A673 (cell line): ENCODE measurements around the gene CIC. TPM values are rescaled to one million over a fixed set of nuclear protein-coding genes. Genes with fewer than 3 reads are reported as not detected.

ENCODE experiments used
- BruUV-seq: library from RNA; stranded (reverse); fragments of 400-500 nt; replicated peaks from 2 replicates; lab custom pipeline; 2021; lab: Mats Ljungman, UMichigan
- CTCF ChIA-PET: fragments of 300-600 bp; sonication (Branson Sonifier 250); formaldehyde crosslinking; loops from one replicate; lab custom pipeline; 2022; ENCODE audit warnings: antibody characterized with exemption; lab: Charles Lee
- POLR2A ChIA-PET: fragments of 300-600 bp; sonication (Branson Sonifier 250); formaldehyde crosslinking; loops from one replicate; lab custom pipeline; 2022; ENCODE audit warnings: antibody characterized with exemption; ENCODE audit not compliant: low non-redundant PET; lab: Charles Lee
- DNase-seq: peaks from one replicate; pipeline ENCODE4 v3.0.0-alpha.2; 2015; ENCODE audit warnings: low spot score
- H3K27ac ChIP-seq: fragments of 200-600 bp; sonication (generic); 2 replicates; pipeline ENCODE4 v1.5.1; 2016; ENCODE audit warnings: mixed run types, low read depth, mild to moderate bottlenecking, mixed read lengths, antibody characterized with exemption, low read length; ENCODE audit not compliant: poor library complexity, severe bottlenecking
- H3K27me3 ChIP-seq: fragments of 200-600 bp; sonication (generic); replicated peaks from 2 replicates; pipeline ENCODE4 v1.6.1; 2017; ENCODE audit warnings: mixed run types, low read depth, mild to moderate bottlenecking, mixed read lengths, antibody characterized with exemption, low read length; ENCODE audit not compliant: insufficient read depth, poor library complexity
- H3K36me3 ChIP-seq: fragments of 200-600 bp; sonication (generic); 2 replicates; pipeline ENCODE4 v1.6.1; 2016; ENCODE audit warnings: mixed run types, mild to moderate bottlenecking, mixed read lengths, antibody characterized with exemption, low read length; ENCODE audit not compliant: insufficient read depth, poor library complexity, severe bottlenecking
- H3K4me1 ChIP-seq: fragments of 200-600 bp; sonication (generic); 2 replicates; pipeline ENCODE4 v1.6.1; 2017; ENCODE audit warnings: mixed run types, mild to moderate bottlenecking, mixed read lengths, antibody characterized with exemption, low read length; ENCODE audit not compliant: insufficient read depth, poor library complexity, severe bottlenecking
- H3K4me3 ChIP-seq: fragments of 200-600 bp; sonication (generic); 2 replicates; pipeline ENCODE4 v1.5.1; 2016; ENCODE audit warnings: low read depth, mixed run types, mild to moderate bottlenecking, mixed read lengths, low read length; ENCODE audit not compliant: poor library complexity, severe bottlenecking
- H3K9me3 ChIP-seq: fragments of 200-600 bp; sonication (generic); 2 replicates; pipeline ENCODE4 v1.6.1; 2016; ENCODE audit warnings: mixed run types, low read depth, mild to moderate bottlenecking, mixed read lengths, antibody characterized with exemption, low read length; ENCODE audit not compliant: poor library complexity, severe bottlenecking
- EZH2 ChIP-seq: fragments of 200-600 bp; sonication (generic); IDR thresholded peaks from 2 replicates; pipeline ENCODE4 v1.6.1; 2017; ENCODE audit warnings: borderline replicate concordance, low read depth, mild to moderate bottlenecking, mixed read lengths, antibody characterized with exemption, low read length; ENCODE audit not compliant: poor library complexity, severe bottlenecking
- intact Hi-C: fragments of 100-400 bp; cut with micrococcal nuclease; formaldehyde crosslinking; loops from one replicate; pipeline ENCODE4 v1.10.0; 2022; ENCODE audit not compliant: unreplicated experiment
- total RNA-seq: library from RNA; stranded (reverse); gene quantifications from 2 replicates; pipeline ENCODE4 v1.2.3, GENCODE V29; 2021
- TF ChIP-seq, protein P1 (sequence below): fragments of 300-800, 200-600 bp; sonication (generic); conservative IDR thresholded peaks from 2 replicates; pipeline ENCODE4 v1.5.1; 2017; ENCODE audit warnings: low read depth, mild to moderate bottlenecking, antibody characterized with exemption, low read length, moderate library complexity, mixed read lengths

CIC gene
- total RNA-seq, 1 experiment from 2014 or later, result 80.3 TPM

DNA sequence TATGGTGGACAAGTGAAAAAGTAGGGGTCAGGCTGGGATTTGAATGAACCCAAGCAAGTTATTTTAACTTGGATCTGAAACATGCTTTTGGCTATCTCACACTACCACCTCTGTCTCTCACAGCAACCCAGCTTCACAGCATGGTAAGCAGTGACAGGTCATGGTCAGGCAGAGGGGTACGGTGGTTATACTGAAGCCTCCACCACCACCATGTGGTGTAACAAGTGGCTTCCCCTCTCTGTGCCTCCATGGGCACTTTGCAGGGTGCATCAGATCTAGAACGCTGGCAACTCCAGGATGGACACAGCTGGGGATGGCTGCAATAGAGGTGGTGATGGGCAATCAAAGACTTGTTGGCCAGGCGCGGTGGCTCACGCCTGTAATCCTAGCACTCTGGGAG is 43.3 kb downstream of the CIC start:
- no peaks in the 10 kb centered on the region for H3K27me3 ChIP-seq
- intact Hi-C loops, result no loop called here
- no peaks in the 10 kb centered on the region for H3K4me1 ChIP-seq
- POLR2A ChIA-PET, result no interaction called here
- CTCF ChIA-PET, result no interaction called here
- no peak overlapping the region for H3K27ac ChIP-seq
- no peak for DNase-seq
- no peak for TF ChIP-seq EZH2
- TF ChIP-seq, protein P1, sequence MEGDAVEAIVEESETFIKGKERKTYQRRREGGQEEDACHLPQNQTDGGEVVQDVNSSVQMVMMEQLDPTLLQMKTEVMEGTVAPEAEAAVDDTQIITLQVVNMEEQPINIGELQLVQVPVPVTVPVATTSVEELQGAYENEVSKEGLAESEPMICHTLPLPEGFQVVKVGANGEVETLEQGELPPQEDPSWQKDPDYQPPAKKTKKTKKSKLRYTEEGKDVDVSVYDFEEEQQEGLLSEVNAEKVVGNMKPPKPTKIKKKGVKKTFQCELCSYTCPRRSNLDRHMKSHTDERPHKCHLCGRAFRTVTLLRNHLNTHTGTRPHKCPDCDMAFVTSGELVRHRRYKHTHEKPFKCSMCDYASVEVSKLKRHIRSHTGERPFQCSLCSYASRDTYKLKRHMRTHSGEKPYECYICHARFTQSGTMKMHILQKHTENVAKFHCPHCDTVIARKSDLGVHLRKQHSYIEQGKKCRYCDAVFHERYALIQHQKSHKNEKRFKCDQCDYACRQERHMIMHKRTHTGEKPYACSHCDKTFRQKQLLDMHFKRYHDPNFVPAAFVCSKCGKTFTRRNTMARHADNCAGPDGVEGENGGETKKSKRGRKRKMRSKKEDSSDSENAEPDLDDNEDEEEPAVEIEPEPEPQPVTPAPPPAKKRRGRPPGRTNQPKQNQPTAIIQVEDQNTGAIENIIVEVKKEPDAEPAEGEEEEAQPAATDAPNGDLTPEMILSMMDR, result no peak
- no peak overlapping the region for H3K4me3 ChIP-seq
- no peaks in the 10 kb centered on the region for H3K36me3 ChIP-seq
- H3K9me3 ChIP-seq, result no peaks in the 10 kb centered on the region
- BruUV-seq, result no TSS peak

DNA sequence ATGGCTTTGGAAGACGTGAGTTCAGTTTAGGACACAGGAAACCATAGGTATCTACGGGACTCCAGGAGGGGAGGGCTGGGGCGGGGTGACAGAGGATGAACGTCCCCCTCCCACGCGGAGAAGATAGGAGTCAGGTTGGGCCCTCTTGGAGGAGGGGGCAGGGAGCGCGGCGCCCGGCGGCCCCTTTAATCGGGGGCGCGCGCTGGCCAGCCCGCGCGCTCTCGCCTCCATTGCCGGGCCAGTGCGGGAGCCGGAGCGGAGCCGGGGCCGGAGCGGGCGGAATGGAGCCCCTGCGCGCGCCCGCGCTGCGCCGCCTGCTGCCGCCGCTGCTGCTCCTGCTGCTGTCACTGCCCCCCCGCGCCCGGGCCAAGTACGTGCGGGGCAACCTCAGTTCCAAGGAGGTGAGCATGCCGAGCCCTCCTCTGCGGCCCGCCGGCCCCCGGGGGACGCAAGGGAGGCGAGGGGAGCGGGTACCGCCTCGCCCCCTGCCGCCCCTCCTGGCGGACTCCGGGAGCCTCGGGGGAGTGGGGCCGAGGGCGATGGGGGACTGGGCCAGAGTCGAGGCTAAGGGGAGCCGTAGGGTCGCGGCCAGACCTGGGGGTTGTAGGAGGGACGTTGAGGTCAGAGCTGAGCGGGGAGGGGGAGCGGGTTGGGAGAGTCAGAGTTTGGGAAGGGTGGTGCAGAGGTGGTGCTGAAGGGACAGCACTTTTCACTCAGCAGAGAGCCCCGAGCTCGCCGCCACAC is 44.2 kb downstream of the CIC start, which contains the start of gene TMEM145:
Gene TMEM145, plus strand, starts transcription at position 214 of the 744 bp plus-strand sequence. Its CDS starts 68 bp downstream, at position 282.
- POLR2A ChIA-PET, result no interaction called here
- peak; percentile 68 for DNase-seq
- intact Hi-C loops, result no loop called here

DNA sequence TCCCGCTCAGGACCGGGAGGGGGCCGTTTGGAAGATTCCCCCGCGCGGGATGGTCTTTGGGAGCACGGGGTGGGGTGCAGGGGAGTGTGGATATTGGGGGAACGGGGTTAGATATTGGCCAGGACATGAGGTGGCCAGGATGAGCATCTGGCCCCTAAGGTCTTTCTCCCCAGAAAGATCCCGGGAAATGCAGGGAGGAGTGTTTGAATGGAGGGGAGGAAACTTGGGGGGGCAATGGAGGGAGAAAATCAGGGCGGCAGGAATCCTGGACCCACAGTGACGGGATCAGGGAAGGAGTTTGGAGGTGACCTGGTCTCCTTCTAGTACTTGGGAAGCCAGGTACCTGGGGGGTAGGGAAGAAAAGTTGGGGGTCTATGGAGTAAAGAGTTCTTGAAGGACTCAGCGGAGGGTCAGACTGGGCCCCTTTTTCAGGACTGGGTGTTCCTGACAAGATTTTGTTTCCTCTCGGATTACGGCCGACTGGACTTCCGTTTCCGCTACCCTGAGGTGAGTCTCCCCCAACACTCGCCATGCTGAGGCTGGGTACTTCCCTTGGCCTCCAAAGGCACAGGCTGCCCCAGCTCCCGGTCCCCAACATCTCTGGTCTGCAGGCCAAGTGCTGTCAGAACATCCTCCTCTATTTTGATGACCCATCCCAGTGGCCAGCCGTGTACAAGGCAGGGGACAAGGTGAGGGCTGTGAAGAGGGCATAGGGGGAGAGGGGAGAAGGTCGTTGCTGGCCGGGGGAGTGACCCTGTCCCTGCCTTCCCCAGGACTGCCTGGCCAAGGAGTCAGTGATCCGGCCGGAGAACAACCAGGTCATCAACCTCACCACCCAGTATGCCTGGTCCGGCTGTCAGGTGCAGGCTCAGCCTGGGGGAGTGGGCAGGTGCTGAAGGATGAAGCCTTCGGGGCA is 45.0 kb downstream of the CIC start:
- POLR2A ChIA-PET, result no interaction called here
- no TSS peak for BruUV-seq

More for the DNA sequence above, 44.2 kb downstream of the CIC start, which contains the start of gene TMEM145:
- Histone ChIP-seq H3K36me3 (no peaks in the 10 kb centered on the region), H3K9me3 (no peaks in the 10 kb centered on the region), H3K4me1 (no peaks in the 10 kb centered on the region), H3K27ac (no peak within 1 kb of the TSS), H3K4me3 (peak within 1 kb of the TSS; percentile 66), H3K27me3 (no peaks in the 10 kb centered on the region)
- TF ChIP-seq EZH2, result no peak
- TF ChIP-seq, protein P1, result peak; percentile 34; the same call in 1 of the 2 replicates
- BruUV-seq, result no TSS peak
- CTCF ChIA-PET, result no interaction called here

More for the DNA sequence above, 45.0 kb downstream of the CIC start:
- Histone ChIP-seq H3K27me3 (no peaks in the 10 kb centered on the region), H3K27ac (no peak overlapping the region), H3K4me3 (peak overlapping the region; percentile 66), H3K9me3 (no peaks in the 10 kb centered on the region), H3K36me3 (no peaks in the 10 kb centered on the region), H3K4me1 (no peaks in the 10 kb centered on the region)
- DNase-seq, result no peak
- TF ChIP-seq, protein P1, result no peak
- no peak for TF ChIP-seq EZH2
- CTCF ChIA-PET, result no interaction called here
- intact Hi-C loops, result no loop called here
